WTC11 (cell line): Measurements from ENCODE around the gene TIMM29. TPM values are rescaled to one million over a fixed set of nuclear protein-coding genes. Genes with fewer than 3 reads are reported as not detected.
"Not testable (repeated sequence)": the region's sequence is repeated elsewhere in the genome, so short reads cannot be mapped to it uniquely, and the experiment has no call there.

ENCODE experiments used
- ATAC-seq: fragments of 200-7000 bp; cut with Tn5 transposase; 2 replicates; pipeline ENCODE4 v1.10.0; 2021; ENCODE audit warnings: mild to moderate bottlenecking, moderate library complexity
- CTCF ChIA-PET: fragments of 300-600 bp; sonication (Branson Sonifier 250); formaldehyde crosslinking; loops from one replicate; lab custom pipeline; 2021; ENCODE audit warnings: antibody characterized with exemption; lab: Charles Lee
- POLR2A ChIA-PET: fragments of 350-600 bp; sonication (Branson Sonifier 250); formaldehyde crosslinking; loops from one replicate; lab custom pipeline; 2021; ENCODE audit warnings: antibody characterized with exemption; lab: Charles Lee
- DNase-seq: peaks from one replicate; pipeline ENCODE4 v3.0.0; 2021; ENCODE audit warnings: low spot score
- H3K27ac Mint-ChIP-seq: 2 replicates; pipeline ENCODE4 v1.8.0; 2021; ENCODE audit warnings: mixed read lengths
- H3K27me3 Mint-ChIP-seq: 2 replicates; pipeline ENCODE4 v1.8.0; 2021; ENCODE audit warnings: low read depth, mild to moderate bottlenecking, moderate library complexity, mixed read lengths
- H3K36me3 Mint-ChIP-seq: 2 replicates; pipeline ENCODE4 v1.8.0; 2021; ENCODE audit warnings: mixed read lengths
- H3K4me1 Mint-ChIP-seq: 2 replicates; pipeline ENCODE4 v1.8.0; 2022; ENCODE audit warnings: mixed read lengths
- H3K4me3 Mint-ChIP-seq: 2 replicates; pipeline ENCODE4 v1.8.0; 2021; ENCODE audit warnings: mild to moderate bottlenecking, moderate library complexity, mixed read lengths
- H3K9me3 Mint-ChIP-seq: 2 replicates; pipeline ENCODE4 v1.8.0; 2021; ENCODE audit warnings: mixed read lengths
- CREM ChIP-seq: sonication (generic); formaldehyde crosslinking; IDR thresholded peaks from 2 replicates; pipeline ENCODE4 v1.8.1; 2022; ENCODE audit warnings: mild to moderate bottlenecking, missing genetic modification reagents, moderate library complexity
- ETV6 ChIP-seq: sonication (generic); formaldehyde crosslinking; IDR thresholded peaks from 2 replicates; pipeline ENCODE4 v1.8.1; 2022; ENCODE audit warnings: mild to moderate bottlenecking, missing genetic modification reagents
- JUN ChIP-seq: sonication (generic); formaldehyde crosslinking; IDR thresholded peaks from 2 replicates; pipeline ENCODE4 v1.8.0; 2023; ENCODE audit warnings: mild to moderate bottlenecking, missing genetic modification reagents
- NR1H2 ChIP-seq: sonication (generic); formaldehyde crosslinking; IDR thresholded peaks from 2 replicates; pipeline ENCODE4 v1.9.0; 2021; ENCODE audit warnings: mild to moderate bottlenecking, moderate library complexity, missing genetic modification reagents
- ZBTB21 ChIP-seq: sonication (generic); formaldehyde crosslinking; IDR thresholded peaks from 2 replicates; pipeline ENCODE4 v1.8.1; 2023; ENCODE audit warnings: mild to moderate bottlenecking, missing genetic modification reagents, borderline replicate concordance
- ZNF232 ChIP-seq: sonication (generic); formaldehyde crosslinking; IDR thresholded peaks from 2 replicates; pipeline ENCODE4 v1.8.0; 2022; ENCODE audit warnings: mild to moderate bottlenecking, missing genetic modification reagents
- ZNF416 ChIP-seq: fragments of 250-450 bp; sonication (Bioruptor Pico); IDR thresholded peaks from 2 replicates; pipeline ENCODE4 v1.9.0; 2021; ENCODE audit warnings: mild to moderate bottlenecking, inconsistent platforms
- total RNA-seq: library from RNA; stranded (reverse); gene quantifications from 3 replicates; pipeline ENCODE4 v1.2.3, GENCODE V29; 2021
- TF ChIP-seq, protein P1 (sequence below): sonication (generic); formaldehyde crosslinking; IDR thresholded peaks from 2 replicates; pipeline ENCODE4 v1.8.1; 2023; ENCODE audit warnings: mild to moderate bottlenecking, missing genetic modification reagents
- TF ChIP-seq, protein P2 (sequence below): sonication (generic); formaldehyde crosslinking; IDR thresholded peaks from 2 replicates; pipeline ENCODE4 v1.8.1; 2023; ENCODE audit warnings: mild to moderate bottlenecking, moderate library complexity, missing genetic modification reagents
- TF ChIP-seq, protein P3 (sequence below): sonication (generic); formaldehyde crosslinking; conservative IDR thresholded peaks from 2 replicates; pipeline ENCODE4 v1.8.1; 2022; ENCODE audit warnings: mild to moderate bottlenecking, missing genetic modification reagents
- TF ChIP-seq, protein P4 (sequence below): sonication (generic); formaldehyde crosslinking; IDR thresholded peaks from 2 replicates; pipeline ENCODE4 v1.8.1; 2022; ENCODE audit warnings: mild to moderate bottlenecking, missing genetic modification reagents, moderate library complexity, borderline replicate concordance
- TF ChIP-seq, protein P5 (sequence below): fragments of 200-600 bp; IDR thresholded peaks from 2 replicates; pipeline ENCODE4 v1.8.0; 2022; ENCODE audit warnings: antibody characterized with exemption
- TF ChIP-seq, protein P6 (sequence below): sonication (generic); formaldehyde crosslinking; IDR thresholded peaks from 2 replicates; pipeline ENCODE4 v1.8.1; 2022; ENCODE audit warnings: mild to moderate bottlenecking, moderate library complexity, missing genetic modification reagents
- TF ChIP-seq, protein P7 (sequence below): fragments of 250-450 bp; sonication (Bioruptor Pico); IDR thresholded peaks from 2 replicates; pipeline ENCODE4 v2.1.2; 2022; ENCODE audit warnings: mild to moderate bottlenecking, moderate library complexity
- TF ChIP-seq, protein P8 (sequence below): sonication (generic); formaldehyde crosslinking; IDR thresholded peaks from 2 replicates; pipeline ENCODE4 v1.8.1; 2022; ENCODE audit warnings: low read depth, mild to moderate bottlenecking, moderate library complexity, missing genetic modification reagents, borderline replicate concordance

TIMM29 gene
- total RNA-seq, 1 experiment from 2014 or later, result 33.8 TPM

DNA sequence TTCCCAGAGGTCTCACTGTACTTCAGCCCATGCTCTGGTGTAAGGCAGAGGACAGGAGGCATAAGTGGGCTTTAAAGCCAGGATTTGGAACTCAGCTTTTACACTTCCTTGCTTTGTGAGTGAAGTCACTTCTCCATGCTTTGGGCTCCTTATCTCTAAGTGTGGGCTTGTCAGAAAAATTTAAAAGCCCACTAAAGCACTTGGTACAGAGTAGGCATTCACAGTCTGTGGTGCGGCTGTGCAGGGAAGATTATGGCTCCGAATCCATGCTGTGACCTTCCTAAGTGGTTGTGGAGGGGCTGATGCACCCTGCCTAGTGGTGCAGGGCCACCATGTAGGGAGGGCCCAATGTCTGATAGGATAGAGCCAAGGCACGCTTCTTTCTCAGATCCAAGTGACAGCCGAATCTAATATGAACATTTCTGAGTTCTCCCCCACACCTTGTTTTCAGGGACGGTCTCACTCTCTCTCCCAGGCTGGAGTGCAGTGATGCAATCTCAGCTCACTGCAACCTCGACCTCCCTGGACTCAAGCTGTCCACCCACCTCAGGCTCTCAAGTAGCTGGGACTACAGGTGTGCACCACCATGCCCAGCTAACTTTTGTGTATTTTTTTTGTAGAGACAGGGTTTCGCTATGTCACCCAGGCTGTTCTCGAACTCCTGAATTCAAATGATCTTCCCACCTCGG is 6.9 kb downstream of the TIMM29 start:
- ATAC-seq (no peak), DNase-seq (no peak)
- TF ChIP-seq, protein P1, sequence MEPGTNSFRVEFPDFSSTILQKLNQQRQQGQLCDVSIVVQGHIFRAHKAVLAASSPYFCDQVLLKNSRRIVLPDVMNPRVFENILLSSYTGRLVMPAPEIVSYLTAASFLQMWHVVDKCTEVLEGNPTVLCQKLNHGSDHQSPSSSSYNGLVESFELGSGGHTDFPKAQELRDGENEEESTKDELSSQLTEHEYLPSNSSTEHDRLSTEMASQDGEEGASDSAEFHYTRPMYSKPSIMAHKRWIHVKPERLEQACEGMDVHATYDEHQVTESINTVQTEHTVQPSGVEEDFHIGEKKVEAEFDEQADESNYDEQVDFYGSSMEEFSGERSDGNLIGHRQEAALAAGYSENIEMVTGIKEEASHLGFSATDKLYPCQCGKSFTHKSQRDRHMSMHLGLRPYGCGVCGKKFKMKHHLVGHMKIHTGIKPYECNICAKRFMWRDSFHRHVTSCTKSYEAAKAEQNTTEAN (CRISPR knock-in tag), result no peak
- TF ChIP-seq ZBTB21 (CRISPR knock-in tag) (no peak), ZNF232 (CRISPR knock-in tag) (no peak)
- TF ChIP-seq, protein P2, sequence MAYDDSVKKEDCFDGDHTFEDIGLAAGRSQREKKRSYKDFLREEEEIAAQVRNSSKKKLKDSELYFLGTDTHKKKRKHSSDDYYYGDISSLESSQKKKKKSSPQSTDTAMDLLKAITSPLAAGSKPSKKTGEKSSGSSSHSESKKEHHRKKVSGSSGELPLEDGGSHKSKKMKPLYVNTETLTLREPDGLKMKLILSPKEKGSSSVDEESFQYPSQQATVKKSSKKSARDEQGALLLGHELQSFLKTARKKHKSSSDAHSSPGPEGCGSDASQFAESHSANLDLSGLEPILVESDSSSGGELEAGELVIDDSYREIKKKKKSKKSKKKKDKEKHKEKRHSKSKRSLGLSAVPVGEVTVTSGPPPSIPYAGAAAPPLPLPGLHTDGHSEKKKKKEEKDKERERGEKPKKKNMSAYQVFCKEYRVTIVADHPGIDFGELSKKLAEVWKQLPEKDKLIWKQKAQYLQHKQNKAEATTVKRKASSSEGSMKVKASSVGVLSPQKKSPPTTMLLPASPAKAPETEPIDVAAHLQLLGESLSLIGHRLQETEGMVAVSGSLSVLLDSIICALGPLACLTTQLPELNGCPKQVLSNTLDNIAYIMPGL (CRISPR knock-in tag), result no peak
- TF ChIP-seq, protein P3, sequence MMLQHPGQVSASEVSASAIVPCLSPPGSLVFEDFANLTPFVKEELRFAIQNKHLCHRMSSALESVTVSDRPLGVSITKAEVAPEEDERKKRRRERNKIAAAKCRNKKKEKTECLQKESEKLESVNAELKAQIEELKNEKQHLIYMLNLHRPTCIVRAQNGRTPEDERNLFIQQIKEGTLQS, result no peak
- TF ChIP-seq, protein P4, sequence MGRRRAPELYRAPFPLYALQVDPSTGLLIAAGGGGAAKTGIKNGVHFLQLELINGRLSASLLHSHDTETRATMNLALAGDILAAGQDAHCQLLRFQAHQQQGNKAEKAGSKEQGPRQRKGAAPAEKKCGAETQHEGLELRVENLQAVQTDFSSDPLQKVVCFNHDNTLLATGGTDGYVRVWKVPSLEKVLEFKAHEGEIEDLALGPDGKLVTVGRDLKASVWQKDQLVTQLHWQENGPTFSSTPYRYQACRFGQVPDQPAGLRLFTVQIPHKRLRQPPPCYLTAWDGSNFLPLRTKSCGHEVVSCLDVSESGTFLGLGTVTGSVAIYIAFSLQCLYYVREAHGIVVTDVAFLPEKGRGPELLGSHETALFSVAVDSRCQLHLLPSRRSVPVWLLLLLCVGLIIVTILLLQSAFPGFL (CRISPR knock-in tag), result no peak
- peak overlapping the region; percentile 33 for H3K27ac Mint-ChIP-seq
- ChIA-PET POLR2A (interaction anchor here (0.6 to 1.1 kb wide), 2 partner anchors 68 to 77 kb away, joined by 3 to 4 read pairs; no protein-coding TSS in a partner anchor), CTCF (interaction anchor here (0.6 to 2.6 kb wide), 6 partner anchors 17 to 76 kb away, joined by 3 to 15 read pairs (median 4); no protein-coding TSS in a partner anchor)
- no peak overlapping the region for H3K4me3 Mint-ChIP-seq
- H3K36me3 Mint-ChIP-seq, result peaks cover 6% of the 10 kb centered on the region; the same call in 1 of the 2 replicates
- no peaks in the 10 kb centered on the region for H3K27me3 Mint-ChIP-seq
- no peaks in the 10 kb centered on the region; the same call in 1 of the 2 replicates for H3K4me1 Mint-ChIP-seq
- no peaks in the 10 kb centered on the region for H3K9me3 Mint-ChIP-seq

DNA sequence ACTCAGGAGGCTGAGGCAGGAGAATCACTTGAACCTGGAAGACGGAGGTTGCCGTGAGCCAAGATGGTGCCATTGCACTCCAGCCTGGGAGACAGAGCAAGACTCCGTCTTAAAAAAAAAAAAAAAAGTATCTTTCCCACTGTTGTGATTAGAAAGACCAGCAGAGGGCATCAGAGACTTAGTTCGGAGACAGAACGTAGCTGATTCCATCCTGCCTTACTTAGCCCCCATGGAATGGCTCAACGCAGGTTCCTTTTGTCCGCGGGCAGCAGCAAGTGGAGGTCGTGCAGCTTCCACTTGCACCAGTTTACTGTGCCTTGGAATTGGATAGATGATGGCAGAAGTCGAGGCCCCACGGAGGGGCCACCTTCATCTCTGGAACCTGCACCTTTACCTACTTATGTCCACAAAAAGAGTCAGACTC is 8.1 kb downstream of the TIMM29 start:
- no peak for TF ChIP-seq JUN
- TF ChIP-seq, protein P5, sequence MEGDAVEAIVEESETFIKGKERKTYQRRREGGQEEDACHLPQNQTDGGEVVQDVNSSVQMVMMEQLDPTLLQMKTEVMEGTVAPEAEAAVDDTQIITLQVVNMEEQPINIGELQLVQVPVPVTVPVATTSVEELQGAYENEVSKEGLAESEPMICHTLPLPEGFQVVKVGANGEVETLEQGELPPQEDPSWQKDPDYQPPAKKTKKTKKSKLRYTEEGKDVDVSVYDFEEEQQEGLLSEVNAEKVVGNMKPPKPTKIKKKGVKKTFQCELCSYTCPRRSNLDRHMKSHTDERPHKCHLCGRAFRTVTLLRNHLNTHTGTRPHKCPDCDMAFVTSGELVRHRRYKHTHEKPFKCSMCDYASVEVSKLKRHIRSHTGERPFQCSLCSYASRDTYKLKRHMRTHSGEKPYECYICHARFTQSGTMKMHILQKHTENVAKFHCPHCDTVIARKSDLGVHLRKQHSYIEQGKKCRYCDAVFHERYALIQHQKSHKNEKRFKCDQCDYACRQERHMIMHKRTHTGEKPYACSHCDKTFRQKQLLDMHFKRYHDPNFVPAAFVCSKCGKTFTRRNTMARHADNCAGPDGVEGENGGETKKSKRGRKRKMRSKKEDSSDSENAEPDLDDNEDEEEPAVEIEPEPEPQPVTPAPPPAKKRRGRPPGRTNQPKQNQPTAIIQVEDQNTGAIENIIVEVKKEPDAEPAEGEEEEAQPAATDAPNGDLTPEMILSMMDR, result peak; percentile 40
- no peak for TF ChIP-seq ZNF416 (CRISPR knock-in tag)
- TF ChIP-seq, protein P6, sequence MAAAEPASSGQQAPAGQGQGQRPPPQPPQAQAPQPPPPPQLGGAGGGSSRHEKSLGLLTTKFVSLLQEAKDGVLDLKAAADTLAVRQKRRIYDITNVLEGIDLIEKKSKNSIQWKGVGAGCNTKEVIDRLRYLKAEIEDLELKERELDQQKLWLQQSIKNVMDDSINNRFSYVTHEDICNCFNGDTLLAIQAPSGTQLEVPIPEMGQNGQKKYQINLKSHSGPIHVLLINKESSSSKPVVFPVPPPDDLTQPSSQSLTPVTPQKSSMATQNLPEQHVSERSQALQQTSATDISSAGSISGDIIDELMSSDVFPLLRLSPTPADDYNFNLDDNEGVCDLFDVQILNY (CRISPR knock-in tag), result no peak
- TF ChIP-seq, protein P7, sequence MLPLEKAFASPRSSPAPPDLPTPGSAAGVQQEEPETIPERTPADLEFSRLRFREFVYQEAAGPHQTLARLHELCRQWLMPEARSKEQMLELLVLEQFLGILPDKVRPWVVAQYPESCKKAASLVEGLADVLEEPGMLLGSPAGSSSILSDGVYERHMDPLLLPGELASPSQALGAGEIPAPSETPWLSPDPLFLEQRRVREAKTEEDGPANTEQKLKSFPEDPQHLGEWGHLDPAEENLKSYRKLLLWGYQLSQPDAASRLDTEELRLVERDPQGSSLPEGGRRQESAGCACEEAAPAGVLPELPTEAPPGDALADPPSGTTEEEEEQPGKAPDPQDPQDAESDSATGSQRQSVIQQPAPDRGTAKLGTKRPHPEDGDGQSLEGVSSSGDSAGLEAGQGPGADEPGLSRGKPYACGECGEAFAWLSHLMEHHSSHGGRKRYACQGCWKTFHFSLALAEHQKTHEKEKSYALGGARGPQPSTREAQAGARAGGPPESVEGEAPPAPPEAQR (CRISPR knock-in tag), result no peak
- no peak for TF ChIP-seq CREM
- TF ChIP-seq NR1H2 (CRISPR knock-in tag), result no peak
- TF ChIP-seq ETV6 (CRISPR knock-in tag), result 0 out of 2 replicates have a peak, but pooled peaks have one; percentile 27
- TF ChIP-seq, protein P8, sequence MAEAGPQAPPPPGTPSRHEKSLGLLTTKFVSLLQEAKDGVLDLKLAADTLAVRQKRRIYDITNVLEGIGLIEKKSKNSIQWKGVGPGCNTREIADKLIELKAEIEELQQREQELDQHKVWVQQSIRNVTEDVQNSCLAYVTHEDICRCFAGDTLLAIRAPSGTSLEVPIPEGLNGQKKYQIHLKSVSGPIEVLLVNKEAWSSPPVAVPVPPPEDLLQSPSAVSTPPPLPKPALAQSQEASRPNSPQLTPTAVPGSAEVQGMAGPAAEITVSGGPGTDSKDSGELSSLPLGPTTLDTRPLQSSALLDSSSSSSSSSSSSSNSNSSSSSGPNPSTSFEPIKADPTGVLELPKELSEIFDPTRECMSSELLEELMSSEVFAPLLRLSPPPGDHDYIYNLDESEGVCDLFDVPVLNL (CRISPR knock-in tag), result no peak
- TF ChIP-seq, all 79 proteins: peak for 2
- Mint-ChIP-seq H3K9me3 (no peaks in the 10 kb centered on the region), H3K27ac (no peak overlapping the region), H3K4me1 (no peaks in the 10 kb centered on the region; the same call in 1 of the 2 replicates), H3K36me3 (0 out of 2 replicates have a peak, but pooled peaks cover 3% of the 10 kb centered on the region), H3K4me3 (peak overlapping the region; percentile 11; the same call in 1 of the 2 replicates), H3K27me3 (no peaks in the 10 kb centered on the region)
- ATAC-seq, result peak; percentile 97
- ChIA-PET CTCF (interaction anchor here (0.5 to 2.6 kb wide), 54 partner anchors 9 to 426 kb away, joined by 3 to 15 read pairs (median 4); partner anchors contain the start of genes DOCK6, LDLR and SMARCA4), POLR2A (interaction anchor here (0.6 to 1.1 kb wide), 5 partner anchors 12 to 622 kb away, joined by 3 to 4 read pairs (median 4); partner anchors contain the start of gene SMARCA4)
- peak; percentile 59 for DNase-seq

DNA sequence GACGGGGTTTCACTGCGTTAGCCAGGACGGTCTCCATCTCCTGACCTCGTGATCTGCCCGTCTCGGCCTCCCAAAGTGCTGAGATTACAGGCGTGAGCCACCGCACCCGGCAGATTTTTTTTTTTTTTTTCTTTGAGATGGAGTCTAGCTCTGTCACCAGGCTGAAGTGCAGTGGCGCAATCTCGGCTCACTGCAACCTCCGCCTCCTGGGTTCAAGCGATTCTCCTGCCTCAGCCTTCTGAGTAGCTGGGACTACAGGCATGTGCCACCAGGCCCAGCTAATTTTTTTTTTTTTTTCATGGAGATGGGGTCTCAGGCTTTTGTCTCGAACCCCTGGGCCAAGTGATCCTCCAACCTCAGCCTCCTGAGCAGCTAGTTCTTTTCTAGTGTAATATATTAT is 13.0 kb downstream of the TIMM29 start:
- CTCF ChIA-PET, result interaction anchor here (0.6 to 2.5 kb wide), 55 partner anchors 8 to 856 kb away, joined by 3 to 77 read pairs (median 5); partner anchors contain the start of genes DNM2, LDLR, SMARCA4 and TMED1
- not testable (repeated sequence) for H3K4me3 Mint-ChIP-seq, H3K4me1 Mint-ChIP-seq, ATAC-seq, H3K27me3 Mint-ChIP-seq, H3K27ac Mint-ChIP-seq, H3K36me3 Mint-ChIP-seq, DNase-seq, H3K9me3 Mint-ChIP-seq
- POLR2A ChIA-PET, result interaction anchor here (0.6 to 0.7 kb wide), 3 partner anchors 56 to 803 kb away, joined by 3 to 6 read pairs (median 6); no protein-coding TSS in a partner anchor

DNA sequence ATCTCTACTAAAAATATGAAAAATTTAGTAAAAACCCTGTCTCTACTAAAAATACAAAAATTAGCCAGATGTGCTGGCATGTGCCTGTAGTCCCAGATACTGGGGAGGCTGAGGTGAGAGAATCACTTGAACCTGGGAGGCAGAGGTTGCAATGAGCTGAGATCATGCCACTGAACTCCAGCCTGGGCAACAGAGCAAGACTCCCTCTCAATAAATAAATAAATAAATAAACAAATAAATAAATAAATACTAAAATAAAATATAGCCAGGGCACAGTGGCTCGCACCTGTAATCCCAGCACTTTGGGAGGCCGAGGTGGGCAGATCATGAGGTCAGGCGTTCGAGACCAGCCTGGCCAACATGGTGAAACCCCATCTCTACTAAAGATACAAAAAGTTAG is 14.8 kb downstream of the TIMM29 start:
- DNase-seq, H3K4me3 Mint-ChIP-seq, H3K27me3 Mint-ChIP-seq, H3K4me1 Mint-ChIP-seq, H3K36me3 Mint-ChIP-seq, H3K9me3 Mint-ChIP-seq, ATAC-seq, H3K27ac Mint-ChIP-seq: not testable (repeated sequence)
- CTCF ChIA-PET, result interaction anchor here (2.5 kb wide), 1 partner anchor 68 kb away, joined by 16 read pairs; no protein-coding TSS in a partner anchor
- POLR2A ChIA-PET, result interaction anchor here (0.6 kb wide), 1 partner anchor 10 kb away, joined by 3 read pairs; no protein-coding TSS in a partner anchor
